Measurements from ENCODE around the gene TRNT1. TPM values are rescaled to one million over a fixed set of nuclear protein-coding genes. Genes with fewer than 3 reads are reported as not detected.
A peak's percentile ranks its signal among the peaks of the same experiment; 100 is the strongest.

TRNT1 gene
- total RNA-seq (2021; fragmentation: NEBNext Ultra II Directional; extraction: Animal tissue kit (Norgen Biotek cat#: 25700)): 31.0 and 33.1 TPM in 2 replicates
- polyA plus RNA-seq (2011; rRNA removed): 6.5 and 7.2 TPM in 2 replicates
- polyA plus RNA-seq (2011; cell fraction: cytosol; rRNA removed): 15.1 TPM
- polyA plus RNA-seq (2011; cell fraction: nucleus; rRNA removed): 31.3 TPM
- 17.6 to 39.0 TPM (median 21.2 TPM) in 4 replicates for polyA plus RNA-seq (2012, experiment 1 of 2)
- 4.9 TPM for polyA plus RNA-seq (2012, experiment 2 of 2)
- 23.0 TPM for polyA plus RNA-seq (2013, experiment 1 of 2)
- polyA plus RNA-seq (2013, experiment 2 of 2): 22.1 TPM
- polyA minus RNA-seq (2011; rRNA and poly(A)+ RNA removed): 15.3 and 15.6 TPM in 2 replicates
- polyA minus RNA-seq (2011; cell fraction: cytosol; rRNA and poly(A)+ RNA removed): 13.2 TPM
- 69.2 TPM for polyA minus RNA-seq (2011; cell fraction: nucleus; rRNA and poly(A)+ RNA removed)
- long read RNA-seq, experiment 1, partial matches to known transcripts: 10 of 29 reads
- long read RNA-seq, experiment 1, other reads (novel, unspliced or antisense): 12 of 29 reads
- long read RNA-seq, experiment 2, transcript TRNT1-201 (8 exons, 2,276 nt): major isoform, 26 of 47 reads
- long read RNA-seq, experiment 2, partial matches to known transcripts: 11 of 47 reads
- long read RNA-seq, experiment 2, other reads (novel, unspliced or antisense): 7 of 47 reads

- peak within 1 kb of the TSS; percentile 96 for H3K4ac ChIP-seq (replicated peaks; ENCODE audit: insufficient read length, low read depth, low read length)
- H2BK120ac ChIP-seq (replicated peaks; ENCODE audit: low read depth, low read length): no peak within 1 kb of the TSS
- peak within 1 kb of the TSS; percentile 92 for H4K5ac ChIP-seq (ENCODE audit: insufficient read length, low read depth, low read length)
- peaks cover 8% of the 10 kb centered on the region for H3K23me2 ChIP-seq (ENCODE audit: low read depth, low read length)
- peak within 1 kb of the TSS; percentile 91 to 93 for H3K4me2 ChIP-seq (ENCODE audit: insufficient read depth in 1 of 2, low read depth in 2 of 2, low read length in 2 of 2)
- CTCF ChIA-PET (ENCODE audit: partially characterized antibody): no interaction called here
- H2AK5ac ChIP-seq (ENCODE audit: low read depth, low read length): 0 out of 2 replicates have a peak within 1 kb of the TSS, but pooled peaks have one; percentile 16
- H3K23ac ChIP-seq (ENCODE audit: insufficient read length): no peak within 1 kb of the TSS
- DNase-seq (ENCODE audit: low read depth in 1 of 2, low spot score in 2 of 2) (peak; percentile 60 to 93), FAIRE-seq (no peak)
- H3K56ac ChIP-seq (replicated peaks; ENCODE audit: insufficient read length, low read depth, low read length): peak within 1 kb of the TSS; percentile 52
- H2BK5ac ChIP-seq (ENCODE audit: low read depth, low read length): peak within 1 kb of the TSS; percentile 95
- H2BK15ac ChIP-seq (ENCODE audit: low read length): no peak within 1 kb of the TSS
- peak within 1 kb of the TSS; percentile 91 for H4K91ac ChIP-seq (replicated peaks; ENCODE audit: insufficient read length, low read length)
- H3K9me3 ChIP-seq (ENCODE audit: insufficient read depth in 2 of 2, low read depth in 1 of 2, low read length in 1 of 2): no peaks in the 10 kb centered on the region
- H4K8ac ChIP-seq (ENCODE audit: extremely low read depth, insufficient read depth, low read length): peak within 1 kb of the TSS; percentile 96
- peaks cover 4 to 31% of the 10 kb centered on the region in 2 experiments; a peak in 3 of 4 replicates for H3K79me2 ChIP-seq (ENCODE audit: control insufficient read depth in 1 of 2, insufficient read depth in 2 of 2, low read length in 2 of 2)
- H2BK12ac ChIP-seq (ENCODE audit: low read depth, low read length): peak within 1 kb of the TSS; percentile 9; the same call in 1 of the 2 replicates
- 0 out of 2 replicates have a peak within 1 kb of the TSS, but pooled peaks have one; percentile 48 for H2BK20ac ChIP-seq (ENCODE audit: low read length)
- H3K36me3 ChIP-seq (ENCODE audit: control insufficient read depth in 2 of 4, insufficient read depth in 4 of 4, low read length in 3 of 4): peaks cover 10 to 27% (median 19%) of the 10 kb centered on the region in 4 experiments
- H3K18ac ChIP-seq (ENCODE audit: extremely low read depth, low read length): peak within 1 kb of the TSS; percentile 97
- H3K79me1 ChIP-seq (ENCODE audit: low read depth, low read length): 0 out of 2 replicates have a peak, but pooled peaks cover 4% of the 10 kb centered on the region
- peaks cover 2 to 7% (median 4%) of the 10 kb centered on the region in 4 experiments; a peak in 3 of 7 replicates for H3K4me1 ChIP-seq (replicated peaks in 1 of 4; ENCODE audit: control insufficient read depth in 3 of 4, insufficient read depth in 4 of 4, low read length in 3 of 4)
- peak within 1 kb of the TSS; percentile 79 to 87 (median 84) for H3K4me3 ChIP-seq (ENCODE audit: extremely low read depth in 1 of 4, insufficient read depth in 2 of 4, low read depth in 3 of 4, low read length in 4 of 4)
- H4K20me1 ChIP-seq (replicated peaks in 1 of 2; ENCODE audit: control insufficient read depth in 1 of 2, insufficient read depth in 2 of 2, low read length in 2 of 2): no peaks in the 10 kb centered on the region
- POLR2A ChIA-PET (ENCODE audit: partially characterized antibody): interaction anchor here (1.5 kb wide), 1 partner anchor 31 kb away, joined by 3 read pairs; no protein-coding TSS in a partner anchor
- peak within 1 kb of the TSS; percentile 96 for H3K27ac ChIP-seq (ENCODE audit: low read depth, low read length)
- no peaks in the 10 kb centered on the region for H3K27me3 ChIP-seq (replicated peaks in 1 of 4; ENCODE audit: control insufficient read depth in 3 of 4, extremely low read depth in 1 of 4, insufficient read depth in 3 of 4, low read length in 3 of 4)
- peak within 1 kb of the TSS; percentile 70 to 99 (median 94) for H3K9ac ChIP-seq (replicated peaks in 1 of 4; ENCODE audit: extremely low read depth in 1 of 4, low read depth in 3 of 4, low read length in 3 of 4)
- WGBS, 2 experiments (ENCODE audit: extremely low coverage in 1 of 2, insufficient coverage in 1 of 2, insufficient read length in 1 of 2, insufficient replicate concordance in 2 of 2, low coverage in 1 of 2, low lambda C conversion rate in 2 of 2, missing lambda C conversion rate in 1 of 2): 3% methylated on average over 89 of the region's 100 CpGs; no CpG with 5 or more reads in 1 of the 2 experiments
- no peak within 1 kb of the TSS for H3K14ac ChIP-seq (ENCODE audit: insufficient read length)
- peak within 1 kb of the TSS; percentile 94 for H2AFZ ChIP-seq (ENCODE audit: low read length)
- TF ChIP-seq TEAD4 (IDR thresholded peaks at IDR 0.05; ENCODE audit: low read depth, low read length): no peak
- no peak for TF ChIP-seq SRF (IDR thresholded peaks at IDR 0.05; ENCODE audit: low read depth, low read length)
- no peak; the same call in 1 of the 2 replicates for TF ChIP-seq ATF2 (IDR thresholded peaks at IDR 0.05; ENCODE audit: low read length)
- TF ChIP-seq HDAC2 (IDR thresholded peaks at IDR 0.05; ENCODE audit: borderline replicate concordance in 1 of 2, low read depth in 2 of 2, low read length in 2 of 2): 0 out of 4 replicates have a peak, but pooled peaks of 1 of the 2 experiments have one; percentile 66
- peak; percentile 82 for TF ChIP-seq TAF1 (IDR thresholded peaks at IDR 0.05; ENCODE audit: low read depth, low read length)
Observed at GRCh38 chr3:3126477-3127431, at the start of gene TRNT1. TRNT1 (plus strand) TSS chr3:3126940; CDS start chr3:3129041, 2,101 bp downstream.
